IPS-NIHi7 (cell line): Measurements from ENCODE around the gene IL31.
"Not testable (repeated sequence)": the region's sequence is repeated elsewhere in the genome, so short reads cannot be mapped to it uniquely, and the experiment has no call there.

Source experiments
- DNase-seq: peaks from one replicate; pipeline ENCODE4 v3.0.0; 2012; ENCODE audit warnings: mixed read lengths; ENCODE audit errors: extremely low spot score

Gene IL31

DNA sequence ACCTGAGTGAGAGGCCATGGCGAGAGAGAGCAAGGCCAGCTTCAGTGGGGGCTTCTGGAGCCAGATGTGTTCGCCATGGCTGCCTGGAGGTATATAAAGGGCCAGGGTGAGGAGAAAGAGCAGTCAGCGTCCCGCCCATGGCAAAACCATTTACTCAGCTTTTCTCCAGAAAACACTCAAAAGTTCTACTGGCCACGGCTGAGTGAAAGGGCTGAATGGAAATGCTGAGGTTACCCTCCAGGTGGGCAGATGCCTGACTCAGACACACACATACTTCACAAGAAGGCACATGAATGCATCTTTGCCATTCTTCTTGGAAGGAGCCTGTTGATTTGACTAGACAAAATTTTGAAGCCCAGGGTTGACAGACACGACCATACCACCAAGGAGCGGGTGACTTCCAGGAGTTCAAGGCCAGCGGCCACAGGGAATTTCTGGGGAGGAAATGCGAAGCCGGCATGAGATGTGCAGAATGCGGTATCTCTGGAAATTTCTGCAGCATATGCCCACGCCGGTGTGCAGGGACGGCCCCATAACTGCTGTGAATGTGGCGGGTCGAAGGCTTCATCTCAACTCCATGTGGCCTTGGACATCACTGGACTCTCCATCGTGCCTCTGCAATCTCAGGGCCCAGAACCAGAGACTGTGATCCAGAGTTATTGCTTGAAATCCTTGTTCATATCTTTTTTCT lies at the start of gene IL31:
TSS of gene IL31 (minus strand) at position 67 of the 691 bp plus-strand sequence. CDS start at position 18, 49 bp downstream.
- no peak for DNase-seq

DNA sequence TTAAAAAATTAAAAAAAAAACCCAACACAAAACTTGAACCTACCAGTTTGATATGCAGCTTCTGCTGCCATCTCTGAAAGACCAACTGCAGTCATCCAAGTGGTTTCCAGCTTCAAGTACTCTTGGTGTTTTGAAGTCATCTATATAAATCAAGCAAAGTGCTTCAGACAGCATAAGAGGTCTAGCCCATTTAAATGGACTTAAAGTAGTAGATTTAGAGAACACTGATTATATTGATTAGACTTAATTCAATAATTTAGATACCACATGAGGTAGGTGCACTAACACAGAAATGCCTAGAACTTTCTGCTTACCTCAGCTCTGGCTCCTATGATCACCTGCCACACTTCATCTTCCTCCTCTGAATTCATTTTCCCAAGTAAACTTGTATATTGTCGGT lies 42.4 kb upstream of the IL31 start:
- no peak for DNase-seq

DNA sequence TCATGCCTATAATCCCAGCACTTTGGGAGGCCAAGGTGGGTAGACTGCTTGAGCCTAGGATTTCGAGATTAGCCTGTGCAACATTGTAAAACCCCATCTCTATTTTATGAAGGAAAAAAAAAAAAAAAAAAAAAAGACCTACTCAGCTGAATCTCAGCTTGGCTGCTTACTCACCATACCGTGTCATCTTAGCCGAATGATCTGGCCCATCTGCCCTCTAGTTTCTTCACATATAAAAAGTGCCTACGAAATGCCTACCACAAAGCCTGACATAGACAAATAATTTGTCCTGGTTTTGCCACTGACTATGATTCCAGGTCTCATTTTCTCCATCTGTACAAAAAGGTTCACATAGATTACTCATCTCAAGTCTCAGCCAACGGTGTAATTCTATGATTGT lies 41.8 kb upstream of the IL31 start:
- no peak for DNase-seq

DNA sequence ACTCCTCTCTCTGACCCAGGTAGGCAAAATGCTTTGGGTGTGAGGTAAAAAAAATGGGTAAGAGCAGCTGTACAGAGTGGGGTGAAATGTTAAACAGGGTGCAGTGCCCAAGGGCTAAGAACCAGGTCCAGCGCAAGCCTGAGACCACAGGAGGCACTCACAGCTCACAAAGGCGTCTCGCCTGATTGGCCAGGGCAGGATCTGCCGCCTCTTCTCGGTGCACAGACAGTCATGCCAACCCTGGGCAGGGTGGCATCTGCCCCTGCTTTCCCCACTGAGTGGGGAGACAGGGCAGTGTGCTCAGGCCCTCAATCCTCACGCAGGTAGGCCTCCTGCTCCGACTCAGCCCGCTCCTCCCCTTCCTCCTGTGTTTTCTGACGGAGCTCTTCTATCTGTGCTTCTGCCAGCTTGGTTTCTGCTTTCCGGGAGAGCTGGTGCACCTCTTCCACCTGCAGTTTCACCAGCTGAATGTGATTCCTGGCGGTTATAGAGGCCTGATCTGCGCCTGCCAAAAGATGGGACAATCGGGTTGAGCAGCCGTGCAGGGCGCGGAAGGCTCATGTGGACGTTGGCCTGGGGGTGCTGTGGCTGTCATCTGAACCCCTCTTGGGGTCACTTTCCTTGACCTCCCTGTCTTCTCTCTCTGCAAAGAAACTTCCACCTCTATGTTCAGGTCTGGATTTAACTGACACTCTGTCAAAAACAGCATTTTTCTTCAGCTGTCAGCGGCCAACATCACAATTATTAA lies 34.2 kb upstream of the IL31 start:
- DNase-seq = no peak

DNA sequence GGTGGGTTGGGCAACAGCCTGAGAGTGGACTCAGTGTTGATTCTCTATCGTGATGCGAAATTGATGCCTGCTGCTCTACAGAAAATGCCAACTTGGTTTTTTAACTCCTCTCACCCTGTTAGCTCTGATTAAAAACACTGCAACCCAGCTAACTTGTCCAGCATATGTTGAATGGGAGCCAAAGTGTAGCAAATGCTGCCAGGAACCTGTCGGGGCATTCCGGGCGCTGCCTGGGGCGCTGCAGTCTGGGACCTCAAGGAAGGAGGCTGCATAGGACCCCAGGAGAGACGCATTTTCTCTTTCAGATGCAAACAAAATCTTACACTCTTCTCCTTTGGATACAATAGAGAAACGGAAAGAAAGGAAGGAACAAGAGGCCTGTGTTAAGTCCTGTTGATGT lies 33.4 kb upstream of the IL31 start:
- no peak for DNase-seq

DNA sequence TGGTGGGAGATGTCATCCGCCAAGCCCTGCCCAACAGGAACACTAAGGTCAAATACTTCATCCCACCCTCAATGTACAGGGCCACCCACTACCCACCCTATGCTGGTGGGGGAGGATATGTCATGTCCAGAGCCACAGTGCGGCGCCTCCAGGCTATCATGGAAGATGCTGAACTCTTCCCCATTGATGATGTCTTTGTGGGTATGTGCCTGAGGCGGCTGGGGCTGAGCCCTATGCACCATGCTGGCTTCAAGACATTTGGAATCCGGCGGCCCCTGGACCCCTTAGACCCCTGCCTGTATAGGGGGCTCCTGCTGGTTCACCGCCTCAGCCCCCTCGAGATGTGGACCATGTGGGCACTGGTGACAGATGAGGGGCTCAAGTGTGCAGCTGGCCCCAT lies 33.0 kb upstream of the IL31 start:
- DNase-seq = no peak

DNA sequence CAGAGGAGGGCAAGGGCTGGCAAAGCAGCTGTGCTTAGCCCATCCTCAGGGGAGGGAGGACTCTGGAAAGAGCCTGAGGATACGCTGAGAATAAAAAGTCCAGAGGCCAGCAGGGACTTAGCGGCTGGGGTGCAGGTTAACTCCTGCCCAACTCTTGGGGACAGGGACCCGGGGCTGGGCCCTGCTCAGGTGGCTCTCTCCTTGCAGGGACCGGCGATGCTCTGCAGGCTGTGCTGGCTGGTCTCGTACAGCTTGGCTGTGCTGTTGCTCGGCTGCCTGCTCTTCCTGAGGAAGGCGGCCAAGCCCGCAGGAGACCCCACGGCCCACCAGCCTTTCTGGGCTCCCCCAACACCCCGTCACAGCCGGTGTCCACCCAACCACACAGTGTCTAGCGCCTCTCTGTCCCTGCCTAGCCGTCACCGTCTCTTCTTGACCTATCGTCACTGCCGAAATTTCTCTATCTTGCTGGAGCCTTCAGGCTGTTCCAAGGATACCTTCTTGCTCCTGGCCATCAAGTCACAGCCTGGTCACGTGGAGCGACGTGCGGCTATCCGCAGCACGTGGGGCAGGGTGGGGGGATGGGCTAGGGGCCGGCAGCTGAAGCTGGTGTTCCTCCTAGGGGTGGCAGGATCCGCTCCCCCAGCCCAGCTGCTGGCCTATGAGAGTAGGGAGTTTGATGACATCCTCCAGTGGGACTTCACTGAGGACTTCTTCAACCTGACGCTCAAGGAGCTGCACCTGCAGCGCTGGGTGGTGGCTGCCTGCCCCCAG lies 32.3 kb upstream of the IL31 start:
- no peak for DNase-seq

DNA sequence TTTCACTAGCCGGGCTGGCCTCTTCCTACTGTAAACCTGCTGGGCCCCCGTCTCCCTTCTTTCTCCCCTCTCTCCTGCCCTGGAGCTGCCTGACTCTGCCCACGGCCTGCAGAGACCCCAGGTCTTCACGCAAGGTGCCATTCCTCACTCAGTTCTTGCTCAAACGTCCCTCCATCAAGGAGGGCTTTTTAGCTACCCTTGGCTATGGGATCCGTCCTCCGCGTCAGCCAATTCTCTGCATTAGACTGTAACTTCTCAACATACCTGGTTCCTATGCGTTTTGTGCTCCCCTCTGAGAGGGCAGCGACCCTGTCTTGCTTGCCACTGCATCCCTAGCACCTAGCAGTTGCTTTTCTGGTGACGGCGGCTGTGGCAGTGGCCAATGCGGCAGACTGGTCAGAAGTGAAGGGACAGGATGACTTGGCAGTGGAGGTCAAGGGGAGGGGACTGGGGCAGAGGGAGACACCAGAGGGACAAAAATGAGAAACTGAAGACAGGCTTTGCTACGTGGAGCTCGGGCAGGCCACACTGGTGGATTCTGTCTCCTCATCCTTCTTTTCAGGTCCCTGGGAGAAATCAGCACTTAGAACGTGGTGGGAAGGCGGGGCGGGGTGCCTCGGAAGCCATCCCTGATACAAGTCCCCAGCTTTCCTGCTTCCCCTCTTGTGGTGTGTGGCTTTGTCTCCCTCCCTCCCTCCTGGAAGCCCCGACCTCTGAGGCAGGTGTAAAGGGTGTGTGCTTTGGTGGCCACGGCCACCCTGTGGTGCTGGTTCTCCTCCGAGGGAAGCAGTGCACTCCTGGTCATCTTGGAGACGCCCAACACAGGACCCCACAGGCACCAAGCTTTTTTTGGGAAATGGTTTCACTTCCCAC lies 31.3 kb upstream of the IL31 start:
- DNase-seq = no peak

DNA sequence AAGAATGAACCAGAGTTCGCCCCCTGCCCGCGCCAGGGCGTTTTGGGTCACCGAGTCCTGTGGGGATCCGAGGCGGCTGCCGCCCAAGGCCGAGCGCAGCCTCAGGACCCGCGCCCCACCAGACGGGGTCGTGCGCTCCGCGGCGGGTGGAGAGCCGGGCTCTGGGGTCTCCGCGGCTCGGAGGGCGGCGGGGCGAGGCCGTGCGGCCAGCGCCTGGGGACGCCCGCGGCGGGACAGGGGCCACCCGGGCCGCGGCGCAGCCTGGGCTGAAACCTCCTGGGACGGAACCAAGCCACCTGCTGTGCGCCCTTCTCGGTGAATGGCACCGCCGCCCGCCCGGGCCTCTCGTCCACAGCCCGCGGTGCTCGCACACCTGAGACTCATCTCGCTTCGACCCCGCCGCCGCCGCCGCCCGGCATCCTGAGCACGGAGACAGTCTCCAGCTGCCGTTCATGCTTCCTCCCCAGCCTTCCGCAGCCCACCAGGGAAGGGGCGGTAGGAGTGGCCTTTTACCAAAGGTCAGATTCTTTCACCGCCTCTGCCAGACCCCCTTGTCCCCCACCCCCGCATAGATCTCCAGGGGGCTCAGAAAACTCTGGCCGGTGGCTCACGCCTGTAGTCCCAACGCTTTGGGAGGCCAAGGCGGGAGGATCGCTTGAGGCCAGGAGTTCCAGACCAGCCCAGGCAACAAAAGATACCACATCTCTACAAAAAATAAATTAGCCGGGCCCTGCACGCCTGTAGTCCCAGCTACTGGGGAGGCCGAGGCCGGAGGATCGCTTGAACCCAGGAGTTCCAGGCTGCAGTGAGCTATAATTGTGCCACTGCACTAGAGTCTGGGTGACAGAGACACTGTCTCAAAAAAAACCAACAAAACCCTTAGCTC lies 30.4 kb upstream of the IL31 start:
- DNase-seq = peak; percentile 31

DNA sequence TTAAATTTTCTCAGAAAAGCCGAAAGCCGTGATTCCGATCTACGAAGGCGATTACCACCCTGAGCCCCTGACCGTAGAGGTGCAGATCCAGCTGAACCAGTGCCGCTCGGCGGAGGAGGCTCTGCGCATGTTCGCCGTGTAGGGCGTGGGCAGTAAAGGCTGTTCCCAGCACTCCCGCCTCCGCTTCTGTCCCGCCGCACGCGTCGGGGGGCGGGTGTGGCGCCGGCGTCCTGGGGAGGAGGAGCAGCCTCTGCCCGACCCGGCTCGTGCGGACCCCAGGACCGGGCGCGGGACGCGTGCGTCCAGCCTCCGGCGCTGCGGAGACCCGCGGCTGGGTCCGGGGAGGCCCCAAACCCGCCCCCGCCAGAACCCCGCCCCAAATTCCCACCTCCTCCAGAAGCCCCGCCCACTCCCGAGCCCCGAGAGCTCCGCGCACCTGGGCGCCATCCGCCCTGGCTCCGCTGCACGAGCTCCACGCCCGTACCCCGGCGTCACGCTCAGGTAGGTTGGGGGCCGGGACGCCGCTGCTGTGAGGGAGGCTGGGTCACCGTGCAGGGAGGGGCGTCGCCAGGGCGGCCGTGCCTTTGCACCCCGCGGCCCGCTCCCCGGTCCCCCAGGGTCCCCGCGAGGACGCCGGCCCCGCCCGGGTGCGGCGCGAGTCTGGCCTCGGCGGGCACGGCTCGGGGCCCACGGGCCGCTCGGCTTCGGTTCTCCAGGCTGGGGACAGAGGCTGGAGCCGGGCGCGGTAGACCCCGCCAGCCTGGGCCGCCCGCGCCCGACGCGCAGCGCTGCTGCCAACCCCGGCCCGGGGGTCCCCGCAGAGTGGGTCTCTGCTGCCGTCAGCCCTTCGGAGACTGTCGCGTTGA lies 29.5 kb upstream of the IL31 start, which contains the start of gene B3GNT4:
TSS of gene B3GNT4 (plus strand) at position 409 of the 866 bp plus-strand sequence. CDS start 910 bp downstream, outside the sequence.
- DNase-seq = peak; percentile 80

DNA sequence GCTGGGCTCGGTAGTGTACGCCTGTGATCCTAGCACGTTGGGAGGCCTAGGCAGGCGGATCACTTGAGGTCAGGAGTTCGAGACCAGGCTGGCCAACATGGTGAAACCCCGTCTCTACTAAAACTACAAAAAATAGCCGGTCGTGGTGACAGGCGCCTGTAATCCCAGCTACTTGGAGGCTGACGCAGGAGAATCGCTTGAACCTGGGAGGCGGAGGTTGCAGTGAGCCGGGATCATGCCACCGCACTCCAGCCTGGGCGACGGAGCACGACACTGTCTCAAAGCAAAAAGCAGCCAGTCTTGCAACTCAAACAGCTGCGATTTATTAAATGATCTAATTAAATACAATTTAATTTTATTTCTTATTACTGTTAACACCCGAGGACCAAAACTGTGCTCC lies 28.8 kb upstream of the IL31 start:
- not testable (repeated sequence) for DNase-seq

DNA sequence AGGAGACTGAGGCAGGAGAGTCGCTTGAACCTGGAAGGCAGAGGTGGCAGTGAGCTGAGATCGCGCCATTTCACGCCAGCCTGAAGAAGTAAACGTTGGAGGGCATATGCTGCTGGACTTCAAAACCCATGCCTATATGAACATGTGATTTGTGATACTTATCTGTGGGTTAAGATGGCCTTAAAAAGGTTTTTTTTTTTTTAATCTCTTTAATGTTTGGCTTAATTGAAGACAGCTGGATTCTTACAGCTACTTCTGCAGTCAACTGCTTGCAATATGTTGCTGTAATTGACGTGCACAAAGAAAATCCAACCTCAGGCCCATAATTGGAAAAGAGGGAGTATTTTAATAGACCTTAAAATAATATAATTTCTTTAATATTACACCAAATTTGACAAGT lies 28.0 kb upstream of the IL31 start:
- DNase-seq = no peak

DNA sequence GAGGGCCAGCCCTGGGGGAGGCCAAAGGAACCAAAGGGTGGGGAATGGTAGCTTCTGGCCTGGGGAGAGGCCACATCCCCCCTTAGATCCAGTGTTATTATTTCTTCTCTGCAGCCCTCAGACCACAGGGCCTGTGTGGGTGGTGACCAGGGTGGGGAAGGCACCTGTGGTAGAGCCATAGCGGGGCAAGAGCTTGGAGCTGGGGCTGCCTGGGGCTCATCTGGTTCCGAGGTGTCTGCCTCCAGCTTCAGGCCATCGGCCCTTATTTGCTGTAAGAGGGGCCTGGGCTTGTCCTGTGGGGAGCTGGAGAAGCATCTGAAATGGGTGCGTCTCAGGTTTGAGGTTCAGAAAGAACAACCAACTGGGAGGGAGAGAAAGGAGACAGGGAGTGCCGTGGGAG lies 27.4 kb upstream of the IL31 start:
- no peak for DNase-seq

DNA sequence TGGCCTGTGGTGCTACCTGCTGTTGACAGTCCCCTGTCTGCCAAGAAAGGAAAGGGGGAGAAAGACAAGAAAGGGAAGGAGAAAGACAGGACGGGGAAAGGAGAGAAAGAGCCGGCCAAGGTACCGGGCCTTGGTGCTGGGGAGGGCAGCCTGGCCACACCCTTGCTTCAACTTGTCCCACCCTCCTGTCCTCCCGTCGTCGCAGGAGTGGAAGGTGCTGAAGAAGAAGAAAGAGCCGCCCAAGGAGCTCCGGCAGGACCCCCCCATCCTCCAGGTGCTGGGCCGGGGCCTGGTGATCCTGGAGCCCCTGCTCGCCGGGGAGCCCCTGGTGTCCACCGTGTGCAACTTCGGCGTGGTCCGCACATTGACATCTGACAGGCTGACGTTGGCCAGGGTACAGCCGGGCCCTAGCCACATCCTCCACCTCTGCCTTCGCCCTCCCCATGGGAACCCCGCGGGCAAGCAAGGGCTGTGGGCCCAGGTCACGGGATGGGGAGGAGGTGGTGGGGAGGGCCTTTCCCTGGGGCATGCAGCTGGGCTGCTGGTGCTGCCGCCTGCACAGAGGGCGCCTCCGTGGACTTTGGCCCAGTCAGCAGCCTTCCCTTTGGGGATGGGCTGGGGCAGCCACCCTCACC lies 26.6 kb upstream of the IL31 start:
- peak; percentile 40 for DNase-seq

DNA sequence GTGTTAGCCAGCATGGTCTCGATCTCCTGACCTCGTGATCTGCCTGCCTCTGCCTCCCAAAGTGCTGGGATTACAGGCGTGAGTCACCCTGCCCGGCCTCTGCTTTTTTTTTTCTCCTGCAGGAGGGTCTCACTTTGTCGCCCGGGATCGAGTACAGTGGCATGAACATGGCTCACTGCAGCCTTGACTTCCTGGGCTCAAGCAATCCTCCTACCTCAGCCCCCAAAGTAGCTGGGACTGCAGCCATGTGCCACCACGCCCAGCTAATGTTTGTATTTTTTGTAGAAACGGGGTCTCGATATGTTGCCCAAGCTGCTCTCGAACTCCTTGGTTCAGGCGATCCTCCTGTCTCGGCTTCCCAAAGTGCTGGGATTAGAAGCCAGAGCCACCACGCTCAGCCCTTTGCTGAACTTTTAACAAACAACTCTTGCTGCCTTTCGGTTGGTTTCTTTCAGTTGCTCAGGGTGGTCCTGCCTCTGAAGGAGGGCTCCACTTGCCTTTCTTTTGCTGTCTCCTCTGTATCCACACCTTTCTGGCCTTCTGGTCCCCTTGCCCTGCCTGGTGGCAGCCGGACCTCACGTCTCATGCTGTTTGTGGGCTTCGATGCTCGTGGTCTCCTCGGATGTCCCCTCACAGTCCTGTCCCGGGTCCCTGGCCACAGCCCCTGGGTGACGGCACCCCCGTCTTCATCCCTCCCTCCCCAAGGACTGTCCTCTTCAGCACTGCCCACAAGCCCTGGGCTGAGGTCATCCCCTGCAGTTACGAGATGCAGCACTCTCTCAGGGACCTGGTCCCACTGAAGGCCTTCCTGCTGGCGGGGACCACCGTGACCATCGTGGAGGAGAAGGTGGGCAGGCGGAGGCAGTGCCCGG lies 25.7 kb upstream of the IL31 start:
- no peak for DNase-seq

DNA sequence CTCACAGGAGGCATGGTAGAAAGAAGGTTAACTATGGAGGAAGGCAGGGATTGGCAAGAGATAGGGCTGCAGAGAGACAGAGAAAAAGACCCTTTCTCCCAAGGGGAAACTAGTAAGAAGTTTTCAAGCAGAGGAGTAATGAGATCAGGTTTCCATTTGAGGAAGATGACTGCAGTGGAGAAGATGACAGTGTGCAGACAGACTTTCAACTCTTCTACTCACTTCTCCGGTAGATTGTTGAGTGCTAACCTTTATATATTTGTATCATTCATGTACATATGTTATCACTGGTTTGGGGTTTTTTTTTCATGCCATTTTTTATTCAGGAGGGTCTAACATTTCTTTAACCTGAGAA lies 23.6 kb upstream of the IL31 start:
- DNase-seq = no peak

DNA sequence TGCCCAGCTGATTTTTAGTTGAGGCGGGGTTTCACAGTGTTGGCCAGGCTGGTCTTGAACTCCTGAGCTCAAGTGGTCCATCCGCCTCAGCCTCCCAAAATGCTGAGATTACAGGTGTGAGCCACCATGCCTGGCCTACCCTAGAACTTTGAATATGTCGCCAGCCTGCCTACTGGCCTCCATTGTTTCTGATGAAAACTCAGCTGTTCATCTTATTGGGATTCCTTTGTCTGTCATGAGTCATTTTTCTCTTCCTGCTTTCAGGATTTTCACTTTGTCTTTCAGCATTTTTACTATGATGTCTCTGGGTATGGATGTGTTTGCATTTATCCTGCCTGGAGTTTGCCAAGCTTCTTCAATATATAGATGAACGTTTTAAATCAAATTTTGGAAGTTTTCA lies 21.4 kb upstream of the IL31 start:
- DNase-seq = no peak

DNA sequence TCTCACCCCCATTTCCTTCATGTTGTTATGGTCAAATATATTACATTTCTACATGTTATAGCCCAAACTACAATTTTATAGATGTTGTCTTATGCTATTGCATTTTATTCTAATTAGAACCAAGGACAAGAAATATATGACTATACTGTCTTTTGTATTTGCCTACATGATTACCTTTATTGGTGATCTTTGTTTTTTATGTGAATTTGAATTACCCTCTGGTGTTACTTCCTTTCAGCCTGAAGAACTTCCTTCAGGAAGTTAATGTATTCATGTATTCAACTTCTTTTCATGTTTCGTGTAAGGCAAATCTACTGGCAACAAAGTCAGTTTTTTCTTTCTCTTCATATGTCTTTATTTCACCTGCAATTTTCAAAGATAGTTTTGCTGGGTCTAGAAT lies 20.8 kb upstream of the IL31 start:
- DNase-seq = no peak
